GM21390 (cell line): Measurements from ENCODE around the gene ALK.

ENCODE experiments used
- ATAC-seq: cut with Tn5 transposase; IDR thresholded peaks from one replicate; pipeline ENCODE4 v1.9.1; 2021; ENCODE audit not compliant: unreplicated experiment

The ALK gene

GRCh38 chr2:29426354-29426753 is 495.0 kb downstream of the ALK start:
- ATAC-seq: no peak

- no peak for ATAC-seq
These were observed 495.5 kb downstream of the ALK start for GRCh38 chr2:29425866-29426265.

- ATAC-seq: no peak
These were observed 498.2 kb downstream of the ALK start for GRCh38 chr2:29423061-29423666.

- no peak for ATAC-seq
These were observed 500.2 kb downstream of the ALK start for GRCh38 chr2:29420999-29421782.

- no peak for ATAC-seq
These were observed 500.9 kb downstream of the ALK start for GRCh38 chr2:29420464-29420863.

- no peak for ATAC-seq
These were observed 503.8 kb downstream of the ALK start for GRCh38 chr2:29417630-29418029.

GRCh38 chr2:29412197-29412925 is 509.0 kb downstream of the ALK start:
- no peak for ATAC-seq

- no peak for ATAC-seq
These were observed 515.7 kb downstream of the ALK start for GRCh38 chr2:29405707-29406106.

GRCh38 chr2:29405266-29405665 is 516.1 kb downstream of the ALK start:
- ATAC-seq: no peak

- no peak for ATAC-seq
These were observed 519.4 kb downstream of the ALK start for GRCh38 chr2:29401994-29402393.

- ATAC-seq: no peak
These were observed 520.3 kb downstream of the ALK start for GRCh38 chr2:29400930-29401653.

GRCh38 chr2:29398384-29399237 is 522.8 kb downstream of the ALK start:
- no peak for ATAC-seq

- no peak for ATAC-seq
These were observed 523.7 kb downstream of the ALK start for GRCh38 chr2:29397713-29398112.

- no peak for ATAC-seq
These were observed 524.3 kb downstream of the ALK start for GRCh38 chr2:29397039-29397438.

GRCh38 chr2:29394981-29395350 is 526.4 kb downstream of the ALK start:
- no peak for ATAC-seq

GRCh38 chr2:29394311-29394980 is 526.9 kb downstream of the ALK start:
- ATAC-seq: no peak

GRCh38 chr2:29393676-29394075 is 527.7 kb downstream of the ALK start:
- ATAC-seq: no peak

GRCh38 chr2:29392774-29393173 is 528.6 kb downstream of the ALK start:
- ATAC-seq: no peak

- ATAC-seq: no peak
These were observed 531.2 kb downstream of the ALK start for GRCh38 chr2:29390136-29390535.

GRCh38 chr2:29389686-29390085 is 531.7 kb downstream of the ALK start:
- no peak for ATAC-seq
